HG03354 (cell line): ENCODE data around the gene CCDC40.

Source experiments
- ATAC-seq: cut with Tn5 transposase; IDR thresholded peaks from one replicate; pipeline ENCODE4 v1.9.1; 2021; ENCODE audit warnings: mild to moderate bottlenecking; ENCODE audit not compliant: unreplicated experiment, poor library complexity, severe bottlenecking

The CCDC40 gene

GRCh38 chr17:80017226-80018010 lies 19.0 kb upstream of the CCDC40 start:
- ATAC-seq = no peak

- no peak for ATAC-seq
Measured at GRCh38 chr17:80018917-80019651, 17.4 kb upstream of the CCDC40 start.

GRCh38 chr17:80021600-80021999 lies 14.8 kb upstream of the CCDC40 start:
- ATAC-seq = no peak

- ATAC-seq = no peak
Measured at GRCh38 chr17:80023481-80024205, 12.8 kb upstream of the CCDC40 start.

GRCh38 chr17:80024206-80024972 lies 12.1 kb upstream of the CCDC40 start:
- no peak for ATAC-seq

- no peak for ATAC-seq
Measured at GRCh38 chr17:80025140-80025539, 11.3 kb upstream of the CCDC40 start.

- ATAC-seq = no peak
Measured at GRCh38 chr17:80025796-80026195, 10.6 kb upstream of the CCDC40 start.

- ATAC-seq = no peak
Measured at GRCh38 chr17:80026359-80027042, 9.9 kb upstream of the CCDC40 start.

- ATAC-seq = no peak
Measured at GRCh38 chr17:80027043-80027435, 9.4 kb upstream of the CCDC40 start.

GRCh38 chr17:80028030-80028429 lies 8.4 kb upstream of the CCDC40 start:
- no peak for ATAC-seq

GRCh38 chr17:80029258-80029974 lies 7.0 kb upstream of the CCDC40 start:
- no peak for ATAC-seq

- no peak for ATAC-seq
Measured at GRCh38 chr17:80030730-80031410, 5.6 kb upstream of the CCDC40 start.

- ATAC-seq = no peak
Measured at GRCh38 chr17:80031691-80032430, 4.6 kb upstream of the CCDC40 start.

GRCh38 chr17:80032614-80033171 lies 3.7 kb upstream of the CCDC40 start:
- ATAC-seq = no peak

- no peak for ATAC-seq
Measured at GRCh38 chr17:80033840-80034239, 2.6 kb upstream of the CCDC40 start.

GRCh38 chr17:80034791-80035686 lies 1.4 kb upstream of the CCDC40 start:
- peak; percentile 21 for ATAC-seq

GRCh38 chr17:80035687-80035936 lies 830 bp upstream of the CCDC40 start, which contains the start of gene TBC1D16:
Gene TBC1D16, minus strand, starts transcription at chr17:80035872. Its CDS starts 22,325 bp downstream, at chr17:80013547.
- ATAC-seq = no peak
